Activated T-helper 1 cell treated with anti-CD3 and anti-CD28 coated beads, Interleukin-2, amount 50 U/mL, for 16 hours (primary cell): ENCODE results near the gene TNNC2.
"Not testable (repeated sequence)": the region's sequence is repeated elsewhere in the genome, so short reads cannot be mapped to it uniquely, and the experiment has no call there.

Experiments used
- DNase-seq, 2 donors: peaks; one replicate each; pipeline ENCODE4 v3.0.0-alpha.2; 2020; ENCODE audit warnings: low read depth in 1 of 2, low spot score in 1 of 2

The TNNC2 gene

GRCh38 chr20:45848969-45849582, 22.0 kb upstream of the TNNC2 start:
- no peak for DNase-seq

GRCh38 chr20:45848421-45848820, 21.3 kb upstream of the TNNC2 start:
- no peak for DNase-seq

- DNase-seq = no peak
These were observed 18.3 kb upstream of the TNNC2 start for GRCh38 chr20:45845452-45845851.

GRCh38 chr20:45843506-45843905, 16.4 kb upstream of the TNNC2 start:
- no peak for DNase-seq

- no peak for DNase-seq
These were observed 15.2 kb upstream of the TNNC2 start for GRCh38 chr20:45842169-45842812.

- DNase-seq = no peak
These were observed 14.5 kb upstream of the TNNC2 start for GRCh38 chr20:45841407-45842129.

GRCh38 chr20:45840700-45841198, 13.6 kb upstream of the TNNC2 start:
- DNase-seq = no peak

GRCh38 chr20:45836841-45837240, 9.7 kb upstream of the TNNC2 start:
- DNase-seq = no peak

- no peak for DNase-seq
These were observed 8.7 kb upstream of the TNNC2 start for GRCh38 chr20:45835825-45836224.

- DNase-seq = no peak
These were observed 8.2 kb upstream of the TNNC2 start for GRCh38 chr20:45835329-45835765.

- no peak for DNase-seq
These were observed 7.7 kb upstream of the TNNC2 start for GRCh38 chr20:45834797-45835161.

- peak in 1 of 2 donors; percentile 25 for DNase-seq
These were observed 7.0 kb upstream of the TNNC2 start for GRCh38 chr20:45833883-45834796.

GRCh38 chr20:45833030-45833882, 6.1 kb upstream of the TNNC2 start, which contains the start of gene SNX21:
Gene SNX21, plus strand, starts transcription at chr20:45833799. Its CDS starts 121 bp downstream, at chr20:45833920.
- no peak for DNase-seq

GRCh38 chr20:45832619-45833018, 5.5 kb upstream of the TNNC2 start:
- no peak for DNase-seq

- DNase-seq = not testable (repeated sequence)
These were observed 2.6 kb upstream of the TNNC2 start for GRCh38 chr20:45829673-45830106.

- no peak for DNase-seq
These were observed 1.5 kb upstream of the TNNC2 start for GRCh38 chr20:45828589-45828988.

- DNase-seq = no peak
These were observed 600 bp upstream of the TNNC2 start for GRCh38 chr20:45827712-45828111.

- no peak for DNase-seq
These were observed 612 bp downstream of the TNNC2 start for GRCh38 chr20:45826381-45827019.
